Lower leg skin (tissue), 4 donors: Measurements from ENCODE around the gene MOB1A. TPM values are rescaled to one million over a fixed set of nuclear protein-coding genes. Genes with fewer than 3 reads are reported as not detected.

Experiments used
- DNase-seq, 2 donors: peaks; one replicate each; pipeline ENCODE4 v3.0.0-alpha.2; 2019; ENCODE audit warnings: low spot score in 2 of 2
- H3K4me3 ChIP-seq: fragments of 200-600 bp; sonication (generic); 2 replicates; pipeline ENCODE4 v1.5.1; 2017; ENCODE audit warnings: mild to moderate bottlenecking, low read depth; ENCODE audit not compliant: poor library complexity, severe bottlenecking
- POLR2A ChIP-seq, 2 donors: fragments of 450-650 bp; IDR thresholded peaks; one replicate each; pipeline ENCODE4 v1.6.1; 2016 to 2017; ENCODE audit warnings: antibody characterized with exemption in 2 of 2, mild to moderate bottlenecking in 1 of 2, moderate library complexity in 1 of 2
- WGBS, 2 donors: methylation state at CpG; one replicate each; pipeline ENCODE4 v1.1.5; 2018; 5-methylcytosine and 5-hydroxymethylcytosine counted together
- intact Hi-C: fragments of 100-400 bp; cut with DNase I; formaldehyde crosslinking; loops from one replicate; pipeline ENCODE4 v1.15.0; 2023; ENCODE audit warnings: low total_unique reads
- total RNA-seq, 4 donors: library from RNA; depleted of rRNA; stranded (reverse); fragments of >200 nt; gene quantifications; one replicate each; pipeline ENCODE4 v1.1.0, GENCODE V29; 2016
- TF ChIP-seq, protein P1 (sequence below), 3 donors: fragments of 450-650 bp; IDR thresholded peaks; one replicate each; pipeline ENCODE4 v1.5.1; 2016; ENCODE audit warnings: antibody characterized with exemption in 3 of 3, mild to moderate bottlenecking in 3 of 3, moderate library complexity in 2 of 3

Gene MOB1A
- total RNA-seq, 4 donors from 2014 or later = 62.7 to 90.8 (median 76.6) TPM

- whole genome bisulfite sequencing, 2 donors = 40 to 41% methylated on average over 18 of the region's 18 CpGs
- no peak for DNase-seq
Observed at GRCh38 chr2:74198023-74198460, 19.4 kb upstream of the MOB1A start.

GRCh38 chr2:74197049-74197448 is 18.4 kb upstream of the MOB1A start:
- intact Hi-C loops = no loop called here
- no peak for DNase-seq
- no peak overlapping the region for H3K4me3 ChIP-seq
- no peak for TF ChIP-seq POLR2A (IDR thresholded peaks at IDR 0.05)
- TF ChIP-seq, protein P1, sequence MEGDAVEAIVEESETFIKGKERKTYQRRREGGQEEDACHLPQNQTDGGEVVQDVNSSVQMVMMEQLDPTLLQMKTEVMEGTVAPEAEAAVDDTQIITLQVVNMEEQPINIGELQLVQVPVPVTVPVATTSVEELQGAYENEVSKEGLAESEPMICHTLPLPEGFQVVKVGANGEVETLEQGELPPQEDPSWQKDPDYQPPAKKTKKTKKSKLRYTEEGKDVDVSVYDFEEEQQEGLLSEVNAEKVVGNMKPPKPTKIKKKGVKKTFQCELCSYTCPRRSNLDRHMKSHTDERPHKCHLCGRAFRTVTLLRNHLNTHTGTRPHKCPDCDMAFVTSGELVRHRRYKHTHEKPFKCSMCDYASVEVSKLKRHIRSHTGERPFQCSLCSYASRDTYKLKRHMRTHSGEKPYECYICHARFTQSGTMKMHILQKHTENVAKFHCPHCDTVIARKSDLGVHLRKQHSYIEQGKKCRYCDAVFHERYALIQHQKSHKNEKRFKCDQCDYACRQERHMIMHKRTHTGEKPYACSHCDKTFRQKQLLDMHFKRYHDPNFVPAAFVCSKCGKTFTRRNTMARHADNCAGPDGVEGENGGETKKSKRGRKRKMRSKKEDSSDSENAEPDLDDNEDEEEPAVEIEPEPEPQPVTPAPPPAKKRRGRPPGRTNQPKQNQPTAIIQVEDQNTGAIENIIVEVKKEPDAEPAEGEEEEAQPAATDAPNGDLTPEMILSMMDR (IDR thresholded peaks at IDR 0.05) = no peak
- 58 to 61% methylated on average over 4 of the region's 4 CpGs for WGBS, 2 donors

More at GRCh38 chr2:74198023-74198460, 19.4 kb upstream of the MOB1A start:
- no peak overlapping the region for H3K4me3 ChIP-seq
- intact Hi-C loops = no loop called here
- TF ChIP-seq POLR2A (IDR thresholded peaks at IDR 0.05) = no peak
- TF ChIP-seq, protein P1 (IDR thresholded peaks at IDR 0.05) = no peak

DNA sequence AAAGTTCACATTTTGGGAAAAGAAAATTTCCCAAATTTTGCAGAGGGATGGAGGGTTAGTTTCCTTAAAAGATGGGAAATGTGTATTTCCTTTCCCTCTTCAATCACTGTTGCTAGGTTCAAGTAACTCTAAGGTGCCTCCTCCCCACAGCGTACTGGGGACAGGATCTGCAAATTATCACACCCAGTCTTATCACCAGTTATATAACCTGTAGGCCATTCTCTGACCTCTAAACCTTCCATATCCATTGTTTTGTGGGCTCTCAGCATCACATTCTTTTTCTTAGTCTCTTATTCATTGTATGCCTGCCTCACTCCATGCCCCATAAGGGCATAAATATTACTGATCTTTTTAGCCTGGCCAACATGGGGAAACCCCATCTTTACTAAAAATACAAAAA is 16.1 kb upstream of the MOB1A start:
- no peak overlapping the region for H3K4me3 ChIP-seq
- DNase-seq = no peak

DNA sequence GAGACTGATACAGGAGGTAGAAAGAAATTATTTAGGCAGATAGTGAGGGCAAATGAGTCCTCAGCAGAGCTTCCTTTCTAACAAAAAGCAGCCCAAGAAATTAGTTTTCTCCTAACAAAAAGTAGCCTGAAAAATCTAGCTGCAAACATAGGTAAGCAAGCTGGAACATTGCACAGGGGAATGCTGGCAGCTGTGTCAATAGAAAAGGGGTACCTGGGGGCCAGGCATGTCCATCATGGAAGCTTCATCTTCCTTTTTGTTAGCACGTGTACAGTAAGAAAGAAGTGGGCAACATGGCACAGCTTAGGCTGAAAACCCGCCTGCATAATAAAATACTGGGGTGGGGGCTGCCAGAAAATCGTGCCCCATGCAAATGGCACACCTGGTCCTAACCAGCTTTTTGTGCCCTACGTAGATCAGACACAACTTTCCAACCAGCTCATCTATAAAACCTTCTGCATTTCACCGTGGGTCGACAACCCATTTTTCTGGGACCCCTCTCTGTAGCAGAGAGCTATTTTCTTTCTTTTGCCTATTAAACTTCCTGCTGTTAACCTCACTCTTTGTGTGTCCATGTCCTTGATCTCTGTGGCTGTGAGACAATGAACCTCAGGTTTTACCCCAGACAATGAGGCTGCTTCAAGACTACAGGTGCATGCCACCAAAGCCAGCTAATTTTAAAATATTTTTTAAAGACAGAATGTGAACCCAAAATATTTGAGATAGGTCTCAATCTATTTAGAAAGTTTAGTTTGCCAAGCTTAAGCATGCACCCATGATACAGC is 13.1 kb upstream of the MOB1A start:
- TF ChIP-seq POLR2A (IDR thresholded peaks at IDR 0.05) = no peak
- TF ChIP-seq, protein P1 (IDR thresholded peaks at IDR 0.05) = no peak
- DNase-seq = no peak
- no peak overlapping the region for H3K4me3 ChIP-seq
- intact Hi-C loops = no loop called here
- WGBS, 2 donors = 81 to 82% methylated on average over 6 of the region's 6 CpGs

More for the DNA sequence above, 16.1 kb upstream of the MOB1A start:
- 93 to 98% methylated on average over 1 of the region's 1 CpG for WGBS, 2 donors
- intact Hi-C loops = no loop called here
- TF ChIP-seq POLR2A (IDR thresholded peaks at IDR 0.05) = no peak
- TF ChIP-seq, protein P1 (IDR thresholded peaks at IDR 0.05) = no peak

DNA sequence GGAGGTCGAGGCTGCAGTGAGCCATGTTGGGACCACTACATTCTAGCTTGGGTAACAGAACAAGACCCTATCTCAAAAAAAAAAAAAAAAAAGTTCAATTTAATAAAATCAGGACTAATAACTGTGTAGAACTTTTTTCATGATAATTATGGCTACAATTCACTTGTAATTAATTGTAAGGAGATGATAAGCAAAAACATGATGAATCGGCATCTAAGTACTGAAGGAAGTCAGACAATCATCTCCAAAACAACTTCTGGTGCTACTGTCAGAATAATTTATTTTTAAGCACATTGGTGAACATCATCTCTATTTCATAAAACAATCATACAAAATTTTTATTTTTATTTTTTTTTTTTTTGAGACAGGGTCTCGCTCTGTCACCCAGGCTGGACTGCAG is 10.0 kb upstream of the MOB1A start:
- no peak for DNase-seq
- intact Hi-C loops = no loop called here
- H3K4me3 ChIP-seq = no peak overlapping the region
- WGBS, 2 donors = 62 to 65% methylated on average over 3 of the region's 3 CpGs
- no peak for TF ChIP-seq POLR2A (IDR thresholded peaks at IDR 0.05)
- TF ChIP-seq, protein P1 (IDR thresholded peaks at IDR 0.05) = no peak
